IMR-90 (cell line): ENCODE measurements around the gene HGFAC. TPM values are rescaled to one million over a fixed set of nuclear protein-coding genes. Genes with fewer than 3 reads are reported as not detected.

Source experiments
- ATAC-seq: fragments of 200-7000 bp; cut with Tn5 transposase; 2 replicates; pipeline ENCODE4 v1.9.1; 2020; ENCODE audit warnings: low read depth, mild to moderate bottlenecking, moderate library complexity
- BruUV-seq: library from RNA; stranded (reverse); fragments of 400-500 nt; replicated peaks from 2 replicates; lab custom pipeline; 2021; lab: Mats Ljungman, UMichigan
- CTCF ChIA-PET: fragments of 300-600 bp; formaldehyde crosslinking; extraction: SDS; loops from one replicate; lab custom pipeline; 2021; ENCODE audit warnings: antibody characterized with exemption; lab: Yijun Ruan, JAX
- POLR2A ChIA-PET: fragments of 300-600 bp; sonication (Branson Sonifier 250); formaldehyde crosslinking; loops from one replicate; lab custom pipeline; 2022; ENCODE audit warnings: antibody characterized with exemption; ENCODE audit not compliant: unreplicated experiment; lab: Charles Lee
- DNase-seq: peaks from one replicate; pipeline ENCODE4 v3.0.0; 2013
- H2AFZ ChIP-seq: replicated peaks from 2 replicates; pipeline ENCODE3; 2013; ENCODE audit warnings: low read length, mild to moderate bottlenecking; ENCODE audit not compliant: poor library complexity
- H2AK5ac ChIP-seq: 2 replicates; pipeline ENCODE4 v1.6.1; 2013; ENCODE audit warnings: low read depth, low read length, inconsistent platforms
- H2AK9ac ChIP-seq: replicated peaks from 2 replicates; pipeline ENCODE3; 2013; ENCODE audit warnings: mild to moderate bottlenecking, low read depth, low read length, moderate library complexity; ENCODE audit not compliant: poor library complexity
- H2BK120ac ChIP-seq: 2 replicates; pipeline ENCODE4 v1.6.1; 2013; ENCODE audit warnings: low read depth, low read length, inconsistent platforms
- H2BK15ac ChIP-seq: 3 replicates; pipeline ENCODE4 v1.6.1; 2013; ENCODE audit warnings: low read depth, low read length, inconsistent platforms
- H2BK20ac ChIP-seq: 2 replicates; pipeline ENCODE4 v1.6.1; 2013; ENCODE audit warnings: low read depth, mild to moderate bottlenecking, inconsistent platforms, low read length, moderate library complexity
- H2BK5ac ChIP-seq: 2 replicates; pipeline ENCODE4 v1.6.1; 2013; ENCODE audit warnings: mild to moderate bottlenecking, low read depth, low read length, inconsistent platforms; ENCODE audit not compliant: poor library complexity, severe bottlenecking
- H3K14ac ChIP-seq: replicated peaks from 2 replicates; pipeline ENCODE4 v1.6.1; 2013; ENCODE audit warnings: low read depth, low read length, inconsistent platforms
- H3K18ac ChIP-seq: 2 replicates; pipeline ENCODE4 v1.6.1; 2013; ENCODE audit warnings: low read depth, low read length, control low read depth
- H3K23ac ChIP-seq: 2 replicates; pipeline ENCODE4 v1.6.1; 2013; ENCODE audit warnings: low read depth, low read length, inconsistent platforms
- H3K27ac ChIP-seq: 2 replicates; pipeline ENCODE4 v1.5.1; 2013; ENCODE audit warnings: mild to moderate bottlenecking, control low read depth, low read length; ENCODE audit not compliant: insufficient read depth
- H3K27me3 ChIP-seq: 2 replicates; pipeline ENCODE4 v1.6.1; 2013; ENCODE audit warnings: low read length; ENCODE audit not compliant: control insufficient read depth, insufficient read depth
- H3K36me3 ChIP-seq: 2 replicates; pipeline ENCODE4 v1.6.1; 2013; ENCODE audit warnings: low read length, mixed read lengths; ENCODE audit not compliant: control insufficient read depth, insufficient read depth
- H3K4ac ChIP-seq: 2 replicates; pipeline ENCODE4 v1.6.1; 2013; ENCODE audit warnings: low read depth, low read length, inconsistent platforms
- H3K4me1 ChIP-seq: 2 replicates; pipeline ENCODE4 v1.6.1; 2013; ENCODE audit warnings: low read length, mixed read lengths; ENCODE audit not compliant: control insufficient read depth, insufficient read depth
- H3K4me2 ChIP-seq: 2 replicates; pipeline ENCODE4 v1.6.1; 2013; ENCODE audit warnings: low read depth, mild to moderate bottlenecking, control low read depth, low read length, moderate library complexity
- H3K4me3 ChIP-seq: 2 replicates; pipeline ENCODE4 v1.5.1; 2013; ENCODE audit warnings: low read depth, mild to moderate bottlenecking, control low read depth, low read length, moderate library complexity; ENCODE audit not compliant: insufficient read depth
- H3K56ac ChIP-seq: 2 replicates; pipeline ENCODE4 v1.6.1; 2013; ENCODE audit warnings: low read length, inconsistent platforms; ENCODE audit not compliant: insufficient read depth; ENCODE audit errors: extremely low read depth
- H3K79me1 ChIP-seq, 2 experiments: 2 replicates each; pipeline ENCODE4 v1.6.1; 2013; ENCODE audit warnings: low read length in 2 of 2, inconsistent platforms in 1 of 2, low read depth in 1 of 2
- H3K9ac ChIP-seq: 2 replicates; pipeline ENCODE4 v1.6.1; 2013; ENCODE audit warnings: low read depth, low read length, control low read depth
- H3K9me1 ChIP-seq: 2 replicates; pipeline ENCODE4 v1.6.1; 2013; ENCODE audit warnings: low read length, inconsistent platforms; ENCODE audit not compliant: insufficient read depth
- H3K9me3 ChIP-seq: 2 replicates; pipeline ENCODE4 v1.6.1; 2013; ENCODE audit warnings: low read length; ENCODE audit not compliant: control insufficient read depth, insufficient read depth
- H4K20me1 ChIP-seq: 2 replicates; pipeline ENCODE4 v1.6.1; 2013; ENCODE audit warnings: low read length, inconsistent platforms; ENCODE audit not compliant: insufficient read depth
- H4K5ac ChIP-seq: 2 replicates; pipeline ENCODE4 v1.6.1; 2013; ENCODE audit warnings: mild to moderate bottlenecking, low read depth, low read length, control low read depth
- H4K8ac ChIP-seq, 2 experiments: 2 replicates each; pipeline ENCODE4 v1.6.1; 2013; ENCODE audit warnings: low read depth in 2 of 2, low read length in 2 of 2, control low read depth in 1 of 2, inconsistent platforms in 1 of 2
- H4K91ac ChIP-seq: 2 replicates; pipeline ENCODE4 v1.6.1; 2013; ENCODE audit warnings: low read depth, low read length, inconsistent platforms; ENCODE audit not compliant: insufficient read depth
- CHD1 ChIP-seq: IDR thresholded peaks from 2 replicates; pipeline ENCODE4 v1.6.1; 2012; ENCODE audit warnings: low read depth, low read length, improper control_type of control experiment
- FOS ChIP-seq: fragments of 150-350 bp; IDR thresholded peaks from 2 replicates; pipeline ENCODE4 v1.6.1; 2016; ENCODE audit warnings: low read depth, low read length
- POLR2A ChIP-seq: IDR thresholded peaks from 2 replicates; pipeline ENCODE4 v1.6.1; 2012; ENCODE audit warnings: mild to moderate bottlenecking, low read depth, low read length
- RAD21 ChIP-seq: IDR thresholded peaks from 2 replicates; pipeline ENCODE4 v1.6.1; 2012; ENCODE audit warnings: low read length, improper control_type of control experiment
- RCOR1 ChIP-seq: IDR thresholded peaks from 2 replicates; pipeline ENCODE4 v1.6.1; 2012; ENCODE audit warnings: mild to moderate bottlenecking, low read length, improper control_type of control experiment; ENCODE audit not compliant: insufficient replicate concordance
- WGBS, 2 experiments: methylation state at CpG; one replicate each; pipeline versions ENCODE4 v1.1.5 to v1.1.7; 2013; ENCODE audit warnings: missing lambda C conversion rate in 2 of 2; ENCODE audit not compliant: insufficient read length in 1 of 2; ENCODE audit errors: extremely low coverage in 2 of 2; 5-methylcytosine and 5-hydroxymethylcytosine counted together
- dilution Hi-C: fragments of 300-500 bp; cut with HindIII; formaldehyde crosslinking; loops from one replicate; pipeline ENCODE4 v1.14.3; 2018; ENCODE audit warnings: low sequenced_read_pairs; ENCODE audit not compliant: unreplicated experiment
- in situ Hi-C: fragments of 300-500 bp; cut with MboI; formaldehyde crosslinking; loops from 3 replicates; pipeline ENCODE4 v1.14.3; 2019; ENCODE audit warnings: low sequenced_read_pairs, inconsistent platforms, mixed read lengths
- intact Hi-C: fragments of 100-400 bp; cut with micrococcal nuclease; formaldehyde crosslinking; loops from 2 replicates; pipeline ENCODE4 v1.10.0; 2022
- polyA plus RNA-seq, 3 experiments: library from polyadenylated mRNA; depleted of rRNA; stranded (reverse); fragments of >200 nt; gene quantifications; 2 replicates each; pipeline ENCODE4 v1.2.3, GENCODE V29; 2012; ENCODE audit warnings: low replicate concordance in 1 of 3
- total RNA-seq: library from RNA; depleted of rRNA; stranded (reverse); fragments of >200 nt; gene quantifications from 2 replicates; pipeline ENCODE4 v1.2.3, GENCODE V29; 2012

Gene HGFAC
- total and polyA plus RNA-seq, 2 of the 4 experiments (the other 2 are of a cell fraction) = 0.05 TPM; not detected in 1

GRCh38 chr4:3472411-3473141 lies 30.8 kb downstream of the HGFAC start:
- WGBS, 2 experiments = 78% methylated on average over 11 of the region's 27 CpGs; no CpG with 5 or more reads in 1 of the 2 experiments
- no peak overlapping the region for H2BK120ac ChIP-seq
- intact Hi-C loops (no loop called here), in situ Hi-C loops (no loop called here), dilution Hi-C loops (no loop called here)
- H3K27me3 ChIP-seq = peaks cover 38% of the 10 kb centered on the region
- H2AK9ac ChIP-seq = no peak overlapping the region
- H2AFZ ChIP-seq = no peak overlapping the region
- no peak for TF ChIP-seq FOS
- no peak for TF ChIP-seq CHD1
- no peak for TF ChIP-seq RAD21
- TF ChIP-seq RCOR1 = no peak
- TF ChIP-seq POLR2A = no peak
- no peaks in the 10 kb centered on the region for H3K4me1 ChIP-seq
- H4K5ac ChIP-seq = no peak overlapping the region
- no peak overlapping the region for H2AK5ac ChIP-seq
- ATAC-seq (no peak), DNase-seq (no peak)
- no peak overlapping the region for H3K9ac ChIP-seq
- no peak overlapping the region for H4K8ac ChIP-seq
- no peak overlapping the region for H3K27ac ChIP-seq
- H3K4me3 ChIP-seq = no peak overlapping the region
- no peak overlapping the region for H3K4me2 ChIP-seq
- H4K20me1 ChIP-seq = 0 out of 2 replicates have a peak, but pooled peaks cover 8% of the 10 kb centered on the region
- no peak overlapping the region for H3K23ac ChIP-seq
- H3K79me1 ChIP-seq = no peaks in the 10 kb centered on the region
- no peak overlapping the region for H3K18ac ChIP-seq
- ChIA-PET POLR2A (interaction anchor here (0.7 kb wide), 1 partner anchor 21 kb away, joined by 3 read pairs; no protein-coding TSS in a partner anchor), CTCF (interaction anchor here (1.0 kb wide), 1 partner anchor 8 kb away, joined by 5 read pairs; no protein-coding TSS in a partner anchor)
- H3K9me3 ChIP-seq = no peaks in the 10 kb centered on the region
- H3K14ac ChIP-seq = no peak overlapping the region
- H3K4ac ChIP-seq = no peak overlapping the region
- 0 out of 2 replicates have a peak, but pooled peaks cover 5% of the 10 kb centered on the region for H3K9me1 ChIP-seq
- no peak overlapping the region for H4K91ac ChIP-seq
- no peak overlapping the region for H2BK20ac ChIP-seq
- H2BK5ac ChIP-seq = no peak overlapping the region
- H2BK15ac ChIP-seq = no peak overlapping the region
- no peaks in the 10 kb centered on the region for H3K36me3 ChIP-seq
- H3K56ac ChIP-seq = no peak overlapping the region
- BruUV-seq = no TSS peak
